ENCODE measurements around the gene TRIM2.

GRCh38 chr4:153349206-153349805, 145.1 kb downstream of the TRIM2 start:
- TF ChIP-seq CEBPB (IDR thresholded peaks at IDR 0.05; ENCODE audit: low read depth) (no peak), POLR2A (IDR thresholded peaks at IDR 0.05; ENCODE audit: borderline replicate concordance, extremely low read depth, insufficient read depth, insufficient read length) (no peak), EZH2phosphoT487 (IDR thresholded peaks at IDR 0.05; ENCODE audit: borderline replicate concordance) (no peak), POLR2AphosphoS5 (IDR thresholded peaks at IDR 0.05; ENCODE audit: low read depth, low read length) (no peak), CBX3 (IDR thresholded peaks at IDR 0.05; ENCODE audit: low read depth) (no peak)
- TF ChIP-seq, protein P1, sequence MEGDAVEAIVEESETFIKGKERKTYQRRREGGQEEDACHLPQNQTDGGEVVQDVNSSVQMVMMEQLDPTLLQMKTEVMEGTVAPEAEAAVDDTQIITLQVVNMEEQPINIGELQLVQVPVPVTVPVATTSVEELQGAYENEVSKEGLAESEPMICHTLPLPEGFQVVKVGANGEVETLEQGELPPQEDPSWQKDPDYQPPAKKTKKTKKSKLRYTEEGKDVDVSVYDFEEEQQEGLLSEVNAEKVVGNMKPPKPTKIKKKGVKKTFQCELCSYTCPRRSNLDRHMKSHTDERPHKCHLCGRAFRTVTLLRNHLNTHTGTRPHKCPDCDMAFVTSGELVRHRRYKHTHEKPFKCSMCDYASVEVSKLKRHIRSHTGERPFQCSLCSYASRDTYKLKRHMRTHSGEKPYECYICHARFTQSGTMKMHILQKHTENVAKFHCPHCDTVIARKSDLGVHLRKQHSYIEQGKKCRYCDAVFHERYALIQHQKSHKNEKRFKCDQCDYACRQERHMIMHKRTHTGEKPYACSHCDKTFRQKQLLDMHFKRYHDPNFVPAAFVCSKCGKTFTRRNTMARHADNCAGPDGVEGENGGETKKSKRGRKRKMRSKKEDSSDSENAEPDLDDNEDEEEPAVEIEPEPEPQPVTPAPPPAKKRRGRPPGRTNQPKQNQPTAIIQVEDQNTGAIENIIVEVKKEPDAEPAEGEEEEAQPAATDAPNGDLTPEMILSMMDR (IDR thresholded peaks at IDR 0.05 in 2 of 3, conservative IDR thresholded peaks at IDR 0.05 in 1 of 3; ENCODE audit: borderline replicate concordance in 1 of 3, insufficient read depth in 1 of 3, low read depth in 2 of 3, low read length in 2 of 3), result no peak

Measured in HCT116 (cell line).